HG02759 (cell line): ENCODE data around the gene CDCA7L.

Experiments used
- ATAC-seq: cut with Tn5 transposase; IDR thresholded peaks from one replicate; pipeline ENCODE4 v1.9.1; 2021; ENCODE audit warnings: mild to moderate bottlenecking, moderate library complexity; ENCODE audit not compliant: unreplicated experiment

CDCA7L gene, protein sequence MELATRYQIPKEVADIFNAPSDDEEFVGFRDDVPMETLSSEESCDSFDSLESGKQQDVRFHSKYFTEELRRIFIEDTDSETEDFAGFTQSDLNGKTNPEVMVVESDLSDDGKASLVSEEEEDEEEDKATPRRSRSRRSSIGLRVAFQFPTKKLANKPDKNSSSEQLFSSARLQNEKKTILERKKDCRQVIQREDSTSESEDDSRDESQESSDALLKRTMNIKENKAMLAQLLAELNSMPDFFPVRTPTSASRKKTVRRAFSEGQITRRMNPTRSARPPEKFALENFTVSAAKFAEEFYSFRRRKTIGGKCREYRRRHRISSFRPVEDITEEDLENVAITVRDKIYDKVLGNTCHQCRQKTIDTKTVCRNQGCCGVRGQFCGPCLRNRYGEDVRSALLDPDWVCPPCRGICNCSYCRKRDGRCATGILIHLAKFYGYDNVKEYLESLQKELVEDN

DNA sequence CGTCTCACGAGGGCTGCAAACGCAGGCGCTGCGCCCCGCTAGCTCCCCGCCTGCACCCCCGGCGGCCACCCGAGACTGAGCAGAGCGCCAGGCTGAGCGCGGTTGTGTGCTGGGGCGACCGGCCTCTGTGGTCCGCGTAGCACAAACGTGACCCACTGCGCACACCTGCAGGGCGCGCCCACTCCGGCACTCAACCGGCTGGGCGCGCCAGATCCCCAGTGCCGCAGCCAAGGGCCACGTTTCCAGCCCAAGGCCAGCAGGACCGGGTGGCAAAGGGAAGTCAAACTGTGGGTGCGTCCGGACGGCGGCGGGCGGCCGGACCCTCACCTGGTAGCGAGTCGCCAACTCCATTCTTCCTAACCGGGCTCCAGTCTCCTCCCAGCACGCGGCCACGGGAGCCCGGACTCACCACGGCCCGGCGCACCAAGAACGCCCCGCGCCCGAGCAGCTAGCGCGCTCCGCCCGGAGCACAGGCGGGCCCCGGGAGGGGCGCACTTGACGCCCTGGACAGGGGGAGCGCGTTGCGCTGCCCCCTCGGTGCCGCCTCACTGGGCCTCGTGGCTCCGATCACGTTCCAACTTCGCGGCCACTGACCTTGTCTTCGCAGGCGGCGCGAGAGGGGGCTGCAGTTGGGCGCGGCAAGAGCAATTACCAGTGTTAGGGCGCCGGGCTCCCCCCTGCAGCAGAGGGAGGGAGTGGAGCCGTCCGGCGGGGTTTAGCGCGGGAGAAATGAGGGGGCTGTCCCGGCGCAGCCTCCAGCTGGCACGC is at the start of gene CDCA7L:
Gene CDCA7L, minus strand, starts transcription at position 446 of the 768 bp plus-strand sequence. Its CDS starts 95 bp downstream, at position 351.
- peak; percentile 90 for ATAC-seq

DNA sequence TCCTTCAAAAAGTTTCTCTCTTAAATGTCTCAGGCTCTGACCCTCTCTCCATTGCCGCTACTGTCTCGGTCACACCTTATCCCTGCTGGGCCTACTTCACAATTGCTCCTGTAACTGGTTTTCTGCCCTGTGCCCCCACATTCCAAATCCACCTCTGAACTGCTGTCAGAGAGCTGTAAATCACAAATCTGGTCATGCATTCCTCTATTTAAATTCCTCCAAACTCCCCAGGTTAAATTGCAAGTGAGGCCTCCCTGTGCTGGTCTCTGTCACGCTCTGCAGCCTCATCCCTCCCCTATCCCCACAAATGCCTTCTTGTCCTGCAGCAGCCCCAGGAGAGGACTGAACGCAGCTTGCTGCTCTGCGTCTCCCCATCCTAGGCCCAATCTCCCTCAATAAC is 40.4 kb upstream of the CDCA7L start:
- no peak for ATAC-seq

DNA sequence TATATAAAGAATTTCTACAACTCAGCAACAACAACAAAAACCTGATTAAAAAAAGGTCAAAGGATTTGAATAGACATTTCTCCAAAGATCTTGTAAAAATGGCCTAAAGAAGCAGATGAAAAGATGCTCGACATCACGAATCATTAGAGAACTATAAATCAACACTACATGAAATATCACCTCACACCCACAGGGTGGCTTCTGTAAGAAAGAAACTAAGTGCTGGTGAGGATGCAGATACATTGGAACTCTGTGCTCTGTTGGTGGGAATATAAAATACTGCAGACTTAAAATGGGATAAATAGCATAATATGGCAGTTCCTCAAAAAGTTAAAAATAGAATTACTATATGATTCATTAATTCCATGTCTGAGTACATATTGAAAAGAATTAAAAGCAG is 38.3 kb upstream of the CDCA7L start:
- no peak for ATAC-seq

DNA sequence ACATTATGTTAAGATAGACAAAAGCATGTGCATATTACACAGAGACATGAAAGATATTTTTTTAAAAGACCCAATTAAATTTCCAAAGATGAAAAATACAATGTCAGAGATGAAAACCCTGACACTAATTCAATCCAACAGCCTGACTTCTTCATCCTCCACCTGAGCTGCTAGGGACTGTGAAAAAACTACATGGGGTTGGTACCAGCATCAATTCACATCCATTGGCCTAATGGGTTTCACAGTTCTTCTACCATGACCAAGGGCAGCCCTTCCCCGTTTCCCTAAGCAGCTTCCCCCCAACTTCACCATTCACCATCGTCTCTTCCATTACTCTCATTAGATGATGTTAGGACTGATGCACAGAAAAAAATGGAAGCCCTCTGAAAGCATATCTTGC is 37.4 kb upstream of the CDCA7L start:
- no peak for ATAC-seq

DNA sequence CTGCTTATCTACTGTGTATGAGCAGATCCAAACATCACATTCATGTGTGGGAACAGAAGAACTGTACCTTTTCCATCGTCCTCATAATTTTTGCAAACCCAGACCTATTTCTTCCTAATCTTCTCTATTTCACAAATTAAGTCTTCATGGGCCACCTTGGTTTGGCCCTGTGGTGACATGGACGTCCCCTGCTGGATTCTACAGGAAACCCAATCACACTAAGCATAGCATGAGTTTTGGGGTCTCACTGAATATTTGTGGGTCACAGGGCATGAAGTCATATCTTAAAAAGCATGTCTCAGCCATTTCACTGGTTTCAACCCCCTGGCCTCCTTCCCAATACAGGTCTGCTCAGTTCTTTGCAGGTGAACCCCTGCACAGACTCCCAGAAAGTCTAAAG is 35.8 kb upstream of the CDCA7L start:
- no peak for ATAC-seq

DNA sequence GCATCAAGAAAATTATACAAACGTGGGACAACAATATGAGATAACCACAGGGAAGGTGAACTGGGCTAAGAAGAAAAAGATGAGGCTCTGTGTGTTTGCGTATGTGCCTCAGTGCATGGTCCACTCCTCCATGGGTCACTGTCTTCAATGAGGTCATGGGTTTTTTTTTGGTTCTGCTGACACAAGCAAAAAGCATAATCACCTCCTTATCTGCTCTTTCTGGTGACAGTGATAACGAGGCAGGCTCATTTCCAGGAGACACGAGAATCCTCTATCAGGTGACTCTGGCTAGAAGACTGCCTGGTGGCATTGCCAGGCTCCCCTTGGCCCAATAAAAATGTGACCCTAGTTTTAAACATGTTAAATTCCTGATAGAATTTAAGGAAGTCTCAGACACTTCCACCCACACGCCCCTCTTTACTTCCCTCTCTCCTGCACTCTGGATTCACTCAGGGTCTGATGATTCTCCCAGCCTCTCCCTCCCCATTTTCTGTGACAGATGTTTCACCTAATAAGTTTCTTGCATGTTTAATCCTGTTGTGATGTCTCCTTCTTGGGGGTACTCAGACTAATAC is 35.3 kb upstream of the CDCA7L start:
- ATAC-seq, result no peak

DNA sequence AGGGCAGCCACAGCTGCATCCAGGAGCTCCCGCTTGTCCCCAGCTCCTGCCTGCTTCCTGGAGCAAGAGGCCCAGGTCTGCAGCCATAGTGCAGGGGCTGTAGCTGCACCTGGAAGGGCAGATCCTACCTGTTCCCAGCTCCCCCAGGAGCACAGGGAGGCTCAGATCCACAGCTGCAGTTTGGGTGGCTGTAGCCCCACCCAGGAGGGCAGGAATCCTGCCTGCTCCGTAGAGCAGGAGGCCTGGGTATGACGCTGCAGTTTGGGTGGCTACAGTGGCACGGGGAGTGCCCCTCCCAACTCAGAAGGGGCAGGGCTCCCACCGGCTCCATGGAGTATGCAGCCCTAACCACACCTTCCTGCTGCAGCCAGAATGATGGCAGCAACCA is 26.7 kb upstream of the CDCA7L start:
- no peak for ATAC-seq

DNA sequence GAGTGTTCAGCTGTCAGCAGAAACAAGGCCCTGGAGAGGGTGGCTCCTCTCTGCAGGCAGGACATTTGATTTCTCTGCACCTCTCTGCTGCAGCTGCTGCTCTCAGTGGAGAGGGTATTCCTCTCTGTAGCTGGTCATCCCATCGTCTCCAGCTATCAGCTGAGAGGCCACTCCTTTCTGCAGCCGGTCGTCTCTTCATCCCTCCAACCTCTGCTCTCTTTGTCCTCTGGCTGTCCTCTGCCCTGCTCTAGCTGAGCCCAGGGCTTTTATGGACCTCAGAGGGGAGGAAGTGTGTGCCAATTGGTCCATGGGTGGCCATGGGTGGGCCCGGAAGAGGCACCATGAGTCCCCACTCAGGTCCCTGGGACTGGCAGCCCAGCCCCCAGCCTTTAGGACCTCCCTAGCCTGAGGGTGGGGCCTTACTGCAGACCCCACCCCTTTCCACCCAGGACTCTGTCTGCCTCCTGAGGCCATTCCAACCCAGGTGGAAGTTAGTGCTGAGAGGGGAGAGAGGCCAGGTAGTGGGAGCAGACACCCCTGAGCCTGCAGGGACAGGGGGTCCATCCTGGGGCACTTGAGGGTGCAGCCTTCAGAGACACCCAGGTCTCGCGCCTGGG is 26.2 kb upstream of the CDCA7L start:
- ATAC-seq, result no peak

DNA sequence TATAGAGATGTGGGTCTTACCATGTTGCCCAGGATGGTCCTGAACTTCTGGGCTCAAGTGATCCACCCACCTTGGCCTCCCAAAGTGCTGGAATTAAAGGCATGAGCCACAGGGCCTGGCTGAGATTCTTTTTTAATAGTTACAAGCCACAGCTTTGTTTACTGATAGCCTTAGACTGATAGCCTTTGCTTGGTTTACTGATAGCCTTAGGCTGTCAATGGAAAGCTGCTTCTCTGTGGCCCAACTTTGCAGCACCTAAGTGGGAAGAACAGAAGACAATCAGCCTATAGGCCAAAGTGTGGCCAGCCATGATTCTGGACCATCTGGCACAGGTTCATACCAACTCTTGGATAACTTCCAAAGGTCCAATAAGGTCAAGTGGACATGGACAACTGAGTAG is 24.1 kb upstream of the CDCA7L start:
- no peak for ATAC-seq

DNA sequence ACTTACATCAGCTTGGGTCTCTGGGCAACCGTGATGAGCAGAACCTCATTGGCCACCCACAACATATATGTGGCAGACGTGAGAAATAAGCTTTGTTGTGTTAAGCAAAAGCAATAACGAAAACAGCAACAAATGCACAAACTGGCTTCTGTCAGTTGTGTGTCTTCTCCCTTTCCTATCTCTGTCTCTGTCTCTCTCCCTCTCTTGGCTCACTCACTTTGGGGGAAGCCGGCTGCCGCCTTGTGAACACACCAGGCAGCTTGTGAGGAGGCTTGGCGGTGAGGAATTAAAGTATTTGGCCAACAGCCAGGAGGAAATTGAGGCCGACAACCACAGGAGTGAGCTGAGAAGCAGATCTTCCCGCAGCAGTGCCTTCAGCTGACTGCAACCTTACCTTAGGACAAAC is 21.9 kb upstream of the CDCA7L start:
- ATAC-seq, result no peak

DNA sequence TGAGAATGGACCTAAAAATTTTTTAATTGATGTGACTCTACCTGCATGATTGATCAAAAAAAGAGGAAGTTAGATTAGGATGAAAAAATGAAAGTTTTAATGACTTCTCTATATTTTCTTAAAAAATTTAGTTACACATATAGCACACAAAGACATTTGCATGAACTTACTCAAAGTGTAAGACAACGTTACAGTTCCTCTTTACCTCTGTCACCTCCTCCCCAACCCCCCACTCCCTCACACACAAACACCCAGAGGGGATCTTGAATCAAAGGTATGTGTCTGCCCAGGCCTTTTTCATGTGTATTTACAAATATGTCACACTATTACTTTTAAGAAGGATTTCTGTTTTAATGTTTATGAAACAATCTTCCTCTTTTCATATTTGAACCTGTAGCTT is 20.6 kb upstream of the CDCA7L start:
- ATAC-seq, result peak; percentile 84

DNA sequence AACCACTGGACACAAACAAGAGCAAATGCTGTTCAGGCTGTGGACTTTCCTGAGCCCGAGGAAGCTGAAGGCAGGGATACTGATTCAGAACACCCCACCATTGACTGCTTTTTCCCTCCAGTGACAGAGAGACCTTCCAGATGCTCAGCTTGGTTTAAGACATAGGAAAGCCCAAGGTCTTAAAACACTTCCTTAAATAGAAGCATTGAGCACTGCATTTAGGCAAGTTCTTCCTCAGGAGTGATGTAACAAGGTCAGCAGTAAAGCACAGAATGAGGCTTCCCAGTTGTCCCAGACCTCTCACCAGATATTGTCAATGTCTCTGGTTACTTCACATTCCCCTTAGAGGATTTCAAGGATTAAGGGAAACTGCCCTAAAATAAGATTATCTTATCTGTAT is 19.6 kb upstream of the CDCA7L start:
- ATAC-seq, result no peak

DNA sequence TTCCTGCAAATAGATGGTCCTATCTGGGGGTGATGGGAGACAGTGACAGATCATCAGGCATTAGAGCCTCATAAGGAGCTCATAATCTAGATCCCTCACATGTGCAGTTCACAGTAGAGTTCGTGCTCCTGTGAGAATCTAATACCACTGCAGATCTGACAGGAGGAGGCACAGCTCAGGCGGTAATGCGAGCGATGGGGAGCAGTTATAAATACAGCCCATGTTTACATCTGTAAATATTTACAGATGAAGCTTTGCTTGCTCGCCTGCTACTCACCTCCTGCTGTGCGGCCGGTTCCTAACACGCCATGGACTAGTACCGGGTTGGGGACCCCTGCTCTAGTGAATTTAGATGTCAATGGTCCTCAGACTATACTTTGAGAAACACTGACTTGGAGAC is 17.0 kb upstream of the CDCA7L start:
- ATAC-seq, result no peak

DNA sequence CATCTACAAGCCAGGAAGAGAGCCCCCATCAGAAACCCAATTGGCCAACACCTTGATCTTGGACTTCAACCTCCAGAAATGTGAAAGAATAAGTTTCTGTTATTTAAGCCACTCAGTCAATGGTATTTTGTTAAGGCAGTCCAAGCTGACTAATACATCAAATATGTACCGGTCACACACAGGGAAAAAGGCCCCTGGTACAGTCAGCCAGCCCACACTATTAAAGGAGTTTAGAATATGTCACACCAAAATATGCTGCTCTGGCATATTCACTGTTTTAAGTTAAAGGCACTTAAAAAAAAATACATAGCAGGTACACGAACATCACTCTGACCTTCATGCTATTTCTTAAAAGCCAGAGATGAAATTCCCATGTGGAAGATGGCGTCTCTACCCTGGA is 15.2 kb upstream of the CDCA7L start:
- no peak for ATAC-seq

DNA sequence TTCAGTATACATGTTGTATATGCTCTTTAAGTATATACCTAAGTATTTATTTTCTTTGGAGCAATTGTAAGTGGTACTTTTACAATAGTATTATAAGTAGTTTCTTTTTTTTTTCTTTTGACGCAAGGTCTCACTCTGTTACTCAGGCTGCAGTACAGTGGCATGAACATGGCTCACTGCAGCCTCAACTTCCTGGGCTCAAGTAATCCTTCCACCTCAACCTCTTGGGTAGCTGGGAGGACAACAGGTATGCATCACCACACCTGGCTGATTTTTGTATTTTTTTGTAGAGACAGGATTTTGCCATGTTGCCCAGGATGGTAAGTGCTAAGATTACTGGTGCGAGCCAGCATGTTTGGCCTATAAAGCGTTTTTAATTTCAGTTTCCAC is 13.7 kb upstream of the CDCA7L start:
- no peak for ATAC-seq

DNA sequence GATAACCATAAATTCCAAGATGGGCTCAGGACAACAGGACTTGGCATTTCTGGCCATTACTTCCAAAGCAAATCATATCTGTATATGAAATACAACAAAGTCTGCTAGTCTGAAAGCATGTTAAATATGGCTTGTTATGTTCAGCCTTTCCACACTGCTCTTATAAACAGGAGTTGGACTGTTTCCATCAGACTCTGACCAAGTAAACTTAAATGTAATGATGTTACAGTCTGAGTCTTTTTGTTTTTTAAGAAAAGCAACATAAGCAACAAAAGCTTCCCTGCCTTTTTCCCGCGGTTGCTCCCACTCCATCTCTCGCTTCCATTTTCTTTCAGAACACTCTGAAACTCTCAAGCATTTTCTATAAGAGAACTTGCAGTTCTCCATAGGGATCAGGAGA is 8.1 kb upstream of the CDCA7L start:
- ATAC-seq, result no peak

DNA sequence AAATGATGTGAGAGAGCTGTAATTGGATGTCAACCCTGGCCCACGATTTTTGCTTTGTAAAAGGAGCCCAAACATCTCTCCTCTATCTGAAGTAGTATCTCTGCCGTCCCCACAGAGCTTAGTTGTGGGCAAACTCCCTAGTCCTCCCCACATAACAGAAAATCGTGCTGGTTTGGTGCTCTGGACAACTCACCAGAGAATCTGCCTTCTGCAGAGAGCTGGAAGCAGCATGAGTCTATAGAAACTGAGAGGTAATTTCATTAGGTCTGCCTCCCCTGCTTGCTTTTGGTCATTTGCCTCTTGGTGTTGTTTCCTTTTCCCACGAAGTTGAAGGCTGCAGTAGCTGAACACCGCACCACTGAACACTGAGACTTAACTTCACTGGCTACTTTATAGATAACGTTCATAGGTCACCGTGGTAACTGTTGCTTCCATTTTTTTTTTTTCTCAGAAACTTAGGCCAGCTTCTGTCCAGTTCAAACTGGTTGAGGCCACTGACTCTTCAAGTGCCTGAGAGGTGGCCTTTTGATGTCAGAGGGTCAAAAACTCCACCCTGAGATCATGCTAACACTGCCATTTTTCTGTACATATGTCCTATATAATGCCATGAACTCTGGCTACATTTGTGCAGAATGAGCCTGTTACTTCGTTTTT is 3.3 kb upstream of the CDCA7L start:
- no peak for ATAC-seq

DNA sequence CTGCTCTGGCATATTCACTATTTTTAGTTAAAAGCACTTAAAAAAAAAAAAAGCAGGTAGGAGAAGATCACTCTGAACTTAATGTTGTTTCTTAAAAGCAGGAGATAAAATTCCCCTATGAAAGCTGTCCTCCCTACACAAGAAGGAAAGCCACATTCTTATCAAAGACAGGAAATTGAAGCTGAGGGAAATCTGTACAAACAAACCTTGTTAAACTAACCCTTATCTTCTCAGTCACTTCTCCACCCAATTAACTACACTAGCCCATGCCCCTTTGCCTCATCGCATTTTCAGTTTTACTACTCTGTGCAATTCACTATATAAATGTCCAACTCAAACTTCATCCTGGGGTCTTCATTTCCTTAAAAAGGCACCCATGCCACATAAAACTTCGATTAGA is 2.7 kb upstream of the CDCA7L start:
- no peak for ATAC-seq

DNA sequence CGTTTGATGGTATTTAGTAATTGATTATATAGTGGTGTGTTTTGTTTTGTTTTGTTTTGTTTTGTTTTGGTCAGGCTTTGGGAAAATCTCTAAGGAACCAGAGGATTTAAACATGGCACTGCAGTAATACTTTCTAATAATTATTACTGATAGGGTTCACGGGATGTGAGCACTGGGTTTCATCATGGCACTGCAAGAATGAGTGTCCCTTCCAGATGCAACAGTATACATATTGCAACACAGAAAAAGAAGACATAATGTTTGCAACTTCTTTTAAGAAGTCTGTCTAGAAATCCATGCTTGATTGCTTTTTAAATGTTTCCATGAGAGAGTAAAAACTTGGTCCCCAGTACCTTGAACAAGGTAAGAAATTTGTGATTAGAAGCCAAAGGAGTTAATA is 2.2 kb upstream of the CDCA7L start:
- no peak for ATAC-seq

DNA sequence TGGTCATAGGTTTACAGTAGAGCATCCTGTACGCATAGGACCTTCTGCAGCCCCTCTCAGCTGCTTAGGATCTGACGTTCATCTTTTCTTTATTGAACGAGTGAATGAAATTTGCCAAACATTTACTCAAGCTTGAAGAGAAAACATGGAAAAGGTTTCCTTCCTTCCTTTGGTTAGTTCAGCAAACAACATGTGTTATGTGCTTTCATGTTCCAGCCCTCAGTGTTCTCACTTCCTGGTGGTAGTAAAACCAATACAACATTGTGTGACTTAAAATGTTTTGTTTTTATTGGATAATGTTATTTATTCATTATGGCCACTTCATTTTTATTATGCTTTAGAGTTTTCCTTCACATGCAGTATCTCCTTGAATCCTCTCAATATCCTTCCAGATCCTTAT is 1.4 kb upstream of the CDCA7L start:
- ATAC-seq, result no peak

DNA sequence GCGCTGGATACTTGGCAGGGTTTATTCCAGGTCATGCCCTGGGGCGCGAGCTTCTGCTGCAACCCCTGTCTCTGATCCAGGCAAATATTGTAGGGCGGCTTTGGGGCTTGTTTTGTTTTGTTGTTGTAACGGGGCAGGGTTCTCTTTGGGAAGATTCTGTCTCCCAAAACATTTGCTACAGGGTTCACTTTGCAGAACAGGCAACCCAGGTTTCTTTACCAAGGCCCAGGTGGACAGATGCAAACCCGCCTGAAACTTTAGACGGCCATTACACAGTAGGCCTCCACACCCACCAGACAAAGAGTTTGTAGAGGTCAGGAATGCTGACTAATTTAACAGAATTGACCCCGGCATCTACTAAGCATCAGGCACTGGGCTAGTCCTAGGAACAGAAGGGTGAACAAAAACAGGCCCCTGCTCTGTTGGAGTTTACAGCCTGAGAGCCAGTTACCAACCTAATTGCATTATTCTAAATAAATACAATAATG is 567 bp upstream of the CDCA7L start:
- ATAC-seq, result no peak
